CD4-positive, alpha-beta T cell treated with Interleukin-17A for 1 hour (primary cell): ENCODE results near the gene GALNTL6.
"Not testable (repeated sequence)": the region's sequence is repeated elsewhere in the genome, so short reads cannot be mapped to it uniquely, and the experiment has no call there.

ENCODE experiments used
- DNase-seq: peaks from one replicate; pipeline ENCODE4 v3.0.0-alpha.2; 2020

Gene GALNTL6

GRCh38 chr4:172962564-172963353 is 1149.6 kb downstream of the GALNTL6 start:
- no peak for DNase-seq

- DNase-seq = no peak
These were observed 1150.5 kb downstream of the GALNTL6 start for GRCh38 chr4:172963498-172964294.

- not testable (repeated sequence) for DNase-seq
These were observed 1157.0 kb downstream of the GALNTL6 start for GRCh38 chr4:172970189-172970588.

- DNase-seq = no peak
These were observed 1161.4 kb downstream of the GALNTL6 start for GRCh38 chr4:172974586-172974985.

GRCh38 chr4:172975651-172976229 is 1162.5 kb downstream of the GALNTL6 start:
- no peak for DNase-seq

- DNase-seq = not testable (repeated sequence)
These were observed 1164.4 kb downstream of the GALNTL6 start for GRCh38 chr4:172977491-172978041.

GRCh38 chr4:172978848-172979247 is 1165.6 kb downstream of the GALNTL6 start:
- no peak for DNase-seq

GRCh38 chr4:172979332-172979731 is 1166.1 kb downstream of the GALNTL6 start:
- DNase-seq = no peak

- DNase-seq = no peak
These were observed 1167.0 kb downstream of the GALNTL6 start for GRCh38 chr4:172980219-172980618.

- no peak for DNase-seq
These were observed 1169.0 kb downstream of the GALNTL6 start for GRCh38 chr4:172982151-172982590.

- no peak for DNase-seq
These were observed 1169.8 kb downstream of the GALNTL6 start for GRCh38 chr4:172983014-172983413.

GRCh38 chr4:172983631-172984030 is 1170.4 kb downstream of the GALNTL6 start:
- DNase-seq = no peak

- no peak for DNase-seq
These were observed 1172.3 kb downstream of the GALNTL6 start for GRCh38 chr4:172985552-172985951.

- DNase-seq = no peak
These were observed 1172.9 kb downstream of the GALNTL6 start for GRCh38 chr4:172986114-172986513.

GRCh38 chr4:172989984-172990820 is 1177.0 kb downstream of the GALNTL6 start:
- no peak for DNase-seq

- no peak for DNase-seq
These were observed 1179.6 kb downstream of the GALNTL6 start for GRCh38 chr4:172992648-172993378.

GRCh38 chr4:172995161-172995560 is 1182.0 kb downstream of the GALNTL6 start:
- no peak for DNase-seq

GRCh38 chr4:172995704-172996103 is 1182.5 kb downstream of the GALNTL6 start:
- no peak for DNase-seq

- no peak for DNase-seq
These were observed 1183.5 kb downstream of the GALNTL6 start for GRCh38 chr4:172996571-172997216.

- DNase-seq = no peak
These were observed 1184.0 kb downstream of the GALNTL6 start for GRCh38 chr4:172997217-172997609.

GRCh38 chr4:172997856-172998255 is 1184.7 kb downstream of the GALNTL6 start:
- DNase-seq = no peak
